Vagina (tissue), 2 donors: ENCODE results near the gene GRM3. TPM values are rescaled to one million over a fixed set of nuclear protein-coding genes. Genes with fewer than 3 reads are reported as not detected.

Source experiments
- DNase-seq, 2 donors: peaks; one replicate each; pipeline ENCODE4 v3.0.0-alpha.2; 2017; ENCODE audit errors: extremely low spot score in 2 of 2
- H3K27ac ChIP-seq: fragments of 200-600 bp; sonication (generic); one replicate; pipeline ENCODE4 v1.5.1; 2019
- H3K27me3 ChIP-seq: fragments of 200-600 bp; sonication (generic); one replicate; pipeline ENCODE4 v1.5.1; 2019
- H3K36me3 ChIP-seq, 2 donors: fragments of 200-600 bp; sonication (generic); one replicate each; pipeline ENCODE4 v1.5.1; 2017 to 2019
- H3K4me1 ChIP-seq: fragments of 200-600 bp; sonication (generic); one replicate; pipeline ENCODE4 v1.5.1; 2019
- H3K4me3 ChIP-seq, 2 donors: fragments of 200-600 bp; sonication (generic); 1 replicate in 1 of 2; 2 replicates in 1 of 2; pipeline ENCODE4 v1.5.1; 2016 to 2019
- H3K9me3 ChIP-seq: fragments of 200-600 bp; sonication (generic); one replicate; pipeline ENCODE4 v1.5.1; 2019
- CTCF ChIP-seq, 3 experiments: fragments of 450-650 bp in 2 of 3; fragments of 200-600 bp in 1 of 3; sonication (generic) in 1 of 3; IDR thresholded peaks; one replicate each; pipeline ENCODE4 v1.5.1; 2017 to 2019; ENCODE audit warnings: antibody characterized with exemption in 3 of 3, mild to moderate bottlenecking in 2 of 3, moderate library complexity in 2 of 3
- POLR2A ChIP-seq, 2 donors: fragments of 450-650 bp; IDR thresholded peaks; one replicate each; pipeline ENCODE4 v1.6.1; 2017; ENCODE audit warnings: antibody characterized with exemption in 2 of 2, mild to moderate bottlenecking in 2 of 2, moderate library complexity in 2 of 2
- POLR2AphosphoS5 ChIP-seq, 2 donors: sonication (generic); formaldehyde crosslinking; IDR thresholded peaks; one replicate each; pipeline ENCODE4 v1.9.0; 2017; ENCODE audit warnings: antibody characterized with exemption in 2 of 2, mild to moderate bottlenecking in 2 of 2, low read depth in 1 of 2; ENCODE audit not compliant: insufficient read depth in 1 of 2
- intact Hi-C: fragments of 100-400 bp; cut with DNase I; formaldehyde crosslinking; loops from one replicate; pipeline ENCODE4 v1.15.1; 2023
- total RNA-seq: library from RNA; depleted of rRNA; stranded (reverse); fragments of >200 nt; gene quantifications from one replicate; pipeline ENCODE4 v1.2.3, GENCODE V29; 2016

The GRM3 gene
- total RNA-seq, 1 donor from 2014 or later: not detected

GRCh38 chr7:86788948-86789347 lies 145.2 kb downstream of the GRM3 start:
- TF ChIP-seq POLR2A (IDR thresholded peaks at IDR 0.05) (no peak), CTCF (IDR thresholded peaks at IDR 0.05) (no peak), POLR2AphosphoS5 (IDR thresholded peaks at IDR 0.05; ENCODE audit: insufficient read depth in 1 of 2, low read depth in 1 of 2) (no peak)
- H3K9me3 ChIP-seq: no peaks in the 10 kb centered on the region
- H3K27ac ChIP-seq: no peak overlapping the region
- DNase-seq: no peak
- no peaks in the 10 kb centered on the region for H3K36me3 ChIP-seq
- no peaks in the 10 kb centered on the region for H3K4me1 ChIP-seq
- intact Hi-C loops: no loop called here
- H3K4me3 ChIP-seq: no peak overlapping the region
- H3K27me3 ChIP-seq: no peaks in the 10 kb centered on the region

- no peak for DNase-seq
- intact Hi-C loops: no loop called here
- no peak overlapping the region for H3K27ac ChIP-seq
- no peaks in the 10 kb centered on the region for H3K9me3 ChIP-seq
- H3K36me3 ChIP-seq: no peaks in the 10 kb centered on the region
- H3K27me3 ChIP-seq: no peaks in the 10 kb centered on the region
- H3K4me3 ChIP-seq: no peak overlapping the region
- no peaks in the 10 kb centered on the region for H3K4me1 ChIP-seq
- no peak for TF ChIP-seq POLR2AphosphoS5 (IDR thresholded peaks at IDR 0.05; ENCODE audit: insufficient read depth in 1 of 2, low read depth in 1 of 2)
- TF ChIP-seq CTCF (IDR thresholded peaks at IDR 0.05): no peak
- no peak for TF ChIP-seq POLR2A (IDR thresholded peaks at IDR 0.05)
Measured at GRCh38 chr7:86790383-86790782, 146.7 kb downstream of the GRM3 start.

GRCh38 chr7:86792260-86792659 lies 148.6 kb downstream of the GRM3 start:
- Histone ChIP-seq H3K4me3 (no peak overlapping the region), H3K27me3 (no peaks in the 10 kb centered on the region), H3K27ac (no peak overlapping the region), H3K36me3 (no peaks in the 10 kb centered on the region), H3K4me1 (no peaks in the 10 kb centered on the region), H3K9me3 (no peaks in the 10 kb centered on the region)
- DNase-seq: no peak
- intact Hi-C loops: no loop called here
- TF ChIP-seq POLR2AphosphoS5 (IDR thresholded peaks at IDR 0.05; ENCODE audit: insufficient read depth in 1 of 2, low read depth in 1 of 2): no peak
- TF ChIP-seq POLR2A (IDR thresholded peaks at IDR 0.05): no peak
- no peak for TF ChIP-seq CTCF (IDR thresholded peaks at IDR 0.05)

- intact Hi-C loops: no loop called here
Measured at GRCh38 chr7:86793136-86793535, 149.4 kb downstream of the GRM3 start.

More at GRCh38 chr7:86793136-86793535, 149.4 kb downstream of the GRM3 start:
- Histone ChIP-seq H3K27ac (no peak overlapping the region), H3K27me3 (no peaks in the 10 kb centered on the region), H3K4me1 (no peaks in the 10 kb centered on the region), H3K9me3 (no peaks in the 10 kb centered on the region), H3K4me3 (no peak overlapping the region), H3K36me3 (no peaks in the 10 kb centered on the region)
- TF ChIP-seq CTCF (IDR thresholded peaks at IDR 0.05) (no peak), POLR2A (IDR thresholded peaks at IDR 0.05) (no peak), POLR2AphosphoS5 (IDR thresholded peaks at IDR 0.05; ENCODE audit: insufficient read depth in 1 of 2, low read depth in 1 of 2) (no peak)
- DNase-seq: no peak
